HUES48 (cell line): ENCODE data around the gene LMCD1.

Experiments
- H3K27ac ChIP-seq: one replicate; pipeline ENCODE4 v1.7.0; 2013; ENCODE audit warnings: low read depth, low read length, inconsistent platforms
- H3K27me3 ChIP-seq: 2 replicates; pipeline ENCODE4 v1.6.1; 2013; ENCODE audit warnings: mild to moderate bottlenecking, low read length; ENCODE audit not compliant: control insufficient read depth, insufficient read depth
- H3K36me3 ChIP-seq: 2 replicates; pipeline ENCODE4 v1.6.1; 2013; ENCODE audit warnings: low read length; ENCODE audit not compliant: control insufficient read depth, insufficient read depth
- H3K4me1 ChIP-seq: 2 replicates; pipeline ENCODE4 v1.6.1; 2013; ENCODE audit warnings: mild to moderate bottlenecking, low read length; ENCODE audit not compliant: control insufficient read depth, insufficient read depth
- H3K4me3 ChIP-seq: 2 replicates; pipeline ENCODE4 v1.5.1; 2013; ENCODE audit warnings: mild to moderate bottlenecking, low read depth, low read length
- H3K9ac ChIP-seq: 2 replicates; pipeline ENCODE4 v1.6.1; 2013; ENCODE audit warnings: mild to moderate bottlenecking, low read depth, low read length, moderate library complexity
- H3K9me3 ChIP-seq: 2 replicates; pipeline ENCODE4 v1.6.1; 2013; ENCODE audit warnings: low read length; ENCODE audit not compliant: control insufficient read depth, insufficient read depth

Gene LMCD1

DNA sequence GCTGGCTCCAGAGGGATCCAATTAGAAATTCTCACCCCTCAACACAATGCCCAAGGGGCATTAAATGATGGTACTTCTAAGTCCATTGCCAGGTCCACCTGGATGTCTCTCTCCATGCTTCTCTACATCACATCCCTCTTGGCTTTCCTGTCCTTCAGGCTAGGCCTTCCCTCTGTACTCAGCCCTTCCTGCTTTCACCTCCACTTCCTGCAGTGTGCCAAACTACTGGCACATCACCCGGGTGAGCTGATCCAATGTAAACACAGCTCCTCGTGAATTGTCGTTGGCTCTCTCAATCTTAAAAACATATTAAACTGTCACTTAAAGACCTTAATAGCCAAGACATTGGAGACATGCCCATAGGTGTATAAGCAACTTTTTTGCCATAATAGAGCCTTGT is 4.0 kb downstream of the LMCD1 start:
- Histone ChIP-seq H3K9ac (no peak overlapping the region), H3K27ac (no peak overlapping the region), H3K4me1 (peaks cover 30% of the 10 kb centered on the region), H3K27me3 (no peaks in the 10 kb centered on the region), H3K36me3 (no peaks in the 10 kb centered on the region; the same call in 1 of the 2 replicates), H3K9me3 (no peaks in the 10 kb centered on the region), H3K4me3 (no peak overlapping the region)

DNA sequence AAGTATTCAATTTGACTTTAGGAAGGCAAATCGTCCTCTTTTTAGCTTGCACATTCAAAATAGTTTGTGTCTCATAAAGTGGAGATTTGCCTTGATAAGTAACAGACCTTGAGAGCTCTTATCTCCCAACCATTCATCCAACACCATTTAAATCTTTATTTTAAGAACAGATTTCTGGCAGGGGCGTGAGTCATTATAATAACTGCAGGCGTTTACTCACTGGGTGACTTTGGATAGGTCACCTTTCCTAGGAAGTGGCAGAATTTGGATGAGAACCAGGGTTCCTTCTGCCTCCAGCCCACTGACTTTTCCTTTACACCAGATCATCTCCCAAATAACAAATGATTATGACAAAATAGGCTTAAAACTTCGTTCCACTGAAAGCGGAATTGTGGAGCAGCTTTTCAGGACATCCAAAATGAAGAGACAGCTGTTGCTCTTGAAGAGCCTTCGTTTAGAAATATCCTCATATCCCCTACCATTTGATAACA is 5.0 kb downstream of the LMCD1 start:
- H3K9ac ChIP-seq: no peak overlapping the region
- peaks cover 25% of the 10 kb centered on the region for H3K4me1 ChIP-seq
- no peaks in the 10 kb centered on the region; the same call in 1 of the 2 replicates for H3K36me3 ChIP-seq
- no peak overlapping the region for H3K27ac ChIP-seq
- H3K4me3 ChIP-seq: no peak overlapping the region
- no peaks in the 10 kb centered on the region for H3K27me3 ChIP-seq
- no peaks in the 10 kb centered on the region for H3K9me3 ChIP-seq

DNA sequence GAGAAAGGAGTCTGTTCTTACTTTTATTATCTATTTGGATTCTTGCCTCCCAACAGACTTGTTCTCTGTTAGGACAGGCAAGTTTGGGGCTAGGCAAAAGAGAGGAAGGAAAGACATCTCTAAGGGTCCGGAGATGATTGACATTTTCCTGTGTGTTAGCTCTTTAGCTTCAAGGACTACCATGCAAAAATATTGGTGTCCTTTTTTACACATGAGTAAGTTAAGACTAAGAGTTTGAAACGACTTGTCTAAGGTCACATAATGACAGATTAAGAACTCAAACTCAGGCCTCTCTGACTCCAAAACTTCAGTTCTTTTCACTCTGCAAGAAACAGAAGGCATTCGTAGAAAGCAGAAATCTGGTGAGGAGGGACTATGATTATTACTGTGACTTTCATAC is 5.9 kb downstream of the LMCD1 start:
- Histone ChIP-seq H3K4me3 (no peak overlapping the region), H3K9ac (no peak overlapping the region), H3K4me1 (peaks cover 21% of the 10 kb centered on the region), H3K27ac (no peak overlapping the region), H3K27me3 (no peaks in the 10 kb centered on the region), H3K36me3 (peaks cover 7% of the 10 kb centered on the region; the same call in 1 of the 2 replicates), H3K9me3 (no peaks in the 10 kb centered on the region)

DNA sequence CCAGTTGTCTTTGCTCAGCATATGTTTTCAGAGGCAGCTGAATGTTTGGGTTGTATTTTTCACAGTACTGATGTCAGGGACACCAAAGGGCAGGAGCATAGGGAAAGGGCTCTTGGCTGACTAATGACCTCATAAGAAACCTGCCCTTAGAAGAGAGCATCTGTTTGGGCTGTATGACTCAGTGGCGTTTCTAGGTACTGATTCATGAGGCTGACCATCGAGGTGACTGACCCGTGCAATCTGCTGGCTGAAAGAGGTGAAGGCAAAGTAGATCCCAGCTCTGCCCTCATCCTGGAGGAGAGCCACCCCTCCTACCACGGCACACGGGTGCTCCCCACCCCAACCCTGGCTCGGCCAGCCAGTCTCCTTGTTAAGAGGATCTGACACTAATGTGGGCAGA is 8.3 kb downstream of the LMCD1 start:
- no peaks in the 10 kb centered on the region for H3K4me1 ChIP-seq
- no peak overlapping the region for H3K27ac ChIP-seq
- H3K27me3 ChIP-seq: no peaks in the 10 kb centered on the region
- H3K36me3 ChIP-seq: peaks cover 14% of the 10 kb centered on the region
- H3K9me3 ChIP-seq: no peaks in the 10 kb centered on the region
- no peak overlapping the region for H3K9ac ChIP-seq
- no peak overlapping the region for H3K4me3 ChIP-seq

DNA sequence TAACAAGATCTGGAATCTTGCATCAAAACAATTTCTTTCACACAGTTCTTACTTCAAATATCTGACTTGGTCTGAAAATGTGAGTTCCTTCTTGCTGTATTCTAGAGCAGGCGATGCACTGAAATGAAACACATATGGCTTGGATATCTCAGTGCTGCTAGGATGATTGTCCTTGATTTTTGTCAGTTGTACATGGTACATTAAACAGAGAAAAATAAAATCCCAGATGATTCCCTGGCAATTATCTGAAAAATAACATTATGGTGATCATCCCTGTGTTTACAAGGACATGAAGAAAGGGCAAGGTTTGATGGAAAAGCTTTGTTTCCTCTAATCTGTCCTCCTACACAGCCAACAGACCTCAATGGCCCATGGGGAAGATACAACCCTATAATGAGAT is 10.6 kb downstream of the LMCD1 start:
- no peaks in the 10 kb centered on the region for H3K9me3 ChIP-seq
- no peak overlapping the region for H3K4me3 ChIP-seq
- H3K27me3 ChIP-seq: no peaks in the 10 kb centered on the region
- no peak overlapping the region for H3K9ac ChIP-seq
- H3K4me1 ChIP-seq: 0 out of 2 replicates have a peak, but pooled peaks cover under 1% of the 10 kb centered on the region
- H3K36me3 ChIP-seq: peaks cover 14% of the 10 kb centered on the region
- H3K27ac ChIP-seq: no peak overlapping the region

DNA sequence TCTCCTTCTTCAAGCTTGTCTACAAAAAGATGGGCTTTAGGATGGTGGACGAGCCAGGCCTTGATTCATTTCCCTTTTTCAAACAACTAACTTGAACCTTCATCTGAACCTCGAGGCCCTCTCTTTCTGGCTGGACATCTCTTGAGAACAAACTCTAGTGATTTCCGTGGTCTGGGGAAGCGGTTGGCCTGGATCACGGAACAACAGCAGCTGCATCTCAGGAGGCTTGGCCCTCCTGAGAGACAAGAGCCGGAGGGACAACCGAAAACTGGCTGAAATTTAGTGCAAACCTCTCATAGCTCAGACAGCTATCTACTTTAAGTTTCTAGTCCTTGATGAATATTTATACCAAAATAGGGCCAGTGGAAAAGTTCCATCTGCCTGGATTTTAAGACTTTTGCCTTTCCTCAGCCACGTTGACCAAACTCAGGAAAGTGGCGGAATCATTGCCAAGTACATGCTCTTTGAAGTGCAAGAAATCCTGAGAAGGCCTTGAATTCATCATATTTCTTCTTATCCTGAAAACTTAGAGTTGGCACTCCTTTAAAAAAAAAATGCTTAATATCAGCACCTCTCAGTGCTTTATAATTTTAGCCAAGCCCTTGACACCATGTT is 14.5 kb downstream of the LMCD1 start:
- H3K36me3 ChIP-seq: peaks cover 14% of the 10 kb centered on the region
- no peak overlapping the region for H3K9ac ChIP-seq
- no peak overlapping the region for H3K27ac ChIP-seq
- H3K4me3 ChIP-seq: no peak overlapping the region
- H3K9me3 ChIP-seq: no peaks in the 10 kb centered on the region
- H3K27me3 ChIP-seq: no peaks in the 10 kb centered on the region
- peaks cover 24% of the 10 kb centered on the region for H3K4me1 ChIP-seq

DNA sequence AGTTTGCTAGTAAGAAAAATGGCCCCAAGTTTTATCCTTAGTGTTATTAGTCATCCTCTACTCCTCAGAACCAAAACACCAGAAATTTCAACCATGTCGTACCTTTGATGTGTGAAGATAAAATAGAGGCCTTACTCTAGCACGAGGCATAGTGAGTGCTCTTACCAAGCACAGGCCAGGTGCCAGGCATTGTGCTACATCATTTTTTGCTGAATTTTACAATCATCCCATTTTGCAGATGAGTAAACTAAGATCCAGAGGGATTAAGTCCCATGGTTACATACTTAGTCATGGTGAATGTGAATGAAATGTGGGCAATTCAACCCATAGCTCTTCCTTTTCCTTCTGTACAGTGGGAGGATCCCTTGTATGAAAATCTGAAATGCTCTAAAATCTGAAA is 15.2 kb downstream of the LMCD1 start:
- peaks cover 14% of the 10 kb centered on the region for H3K36me3 ChIP-seq
- H3K27me3 ChIP-seq: no peaks in the 10 kb centered on the region
- peaks cover 24% of the 10 kb centered on the region for H3K4me1 ChIP-seq
- no peak overlapping the region for H3K4me3 ChIP-seq
- H3K9ac ChIP-seq: no peak overlapping the region
- H3K9me3 ChIP-seq: no peaks in the 10 kb centered on the region
- H3K27ac ChIP-seq: no peak overlapping the region

DNA sequence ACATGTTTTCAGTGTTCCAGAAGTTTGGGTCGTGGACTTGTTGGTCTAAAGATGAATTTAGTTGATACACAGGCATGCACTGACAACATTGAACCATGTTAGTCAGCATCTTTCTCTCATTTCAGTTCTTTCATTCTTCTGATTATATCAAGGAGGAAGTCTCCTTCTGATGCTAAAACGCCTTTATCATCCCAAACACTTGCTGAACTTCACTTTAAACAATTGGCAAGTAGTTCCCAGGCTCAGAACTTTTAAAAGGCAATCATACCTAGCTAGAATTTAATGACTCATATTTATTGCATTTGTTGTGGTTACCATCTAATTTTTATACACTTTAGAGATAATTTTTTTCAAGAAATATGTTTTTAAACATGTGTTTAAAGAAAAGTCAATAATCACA is 15.9 kb downstream of the LMCD1 start:
- Histone ChIP-seq H3K27me3 (no peaks in the 10 kb centered on the region), H3K4me3 (no peak overlapping the region), H3K27ac (no peak overlapping the region), H3K4me1 (peaks cover 24% of the 10 kb centered on the region), H3K36me3 (peaks cover 8% of the 10 kb centered on the region), H3K9ac (no peak overlapping the region), H3K9me3 (no peaks in the 10 kb centered on the region)

DNA sequence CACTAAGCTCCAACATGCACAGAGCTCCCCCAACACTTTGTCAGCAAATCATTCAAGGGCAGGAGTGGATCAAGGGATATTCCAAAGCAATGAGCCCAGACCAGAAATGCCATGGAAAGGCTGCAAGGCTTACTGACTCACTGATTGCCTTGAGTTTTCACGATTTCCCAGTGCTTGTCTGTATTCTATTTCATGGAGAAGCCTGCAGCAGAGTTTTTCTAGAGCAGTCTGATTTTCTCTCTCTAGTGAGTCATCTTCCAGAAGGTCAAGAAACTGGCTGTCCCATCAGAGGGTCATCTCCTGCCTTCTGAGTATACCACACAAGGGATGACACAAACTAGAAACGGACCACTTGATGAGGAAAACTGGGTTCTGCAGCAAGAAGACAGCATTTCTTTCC is 16.5 kb downstream of the LMCD1 start:
- H3K9me3 ChIP-seq: no peaks in the 10 kb centered on the region
- peaks cover 7% of the 10 kb centered on the region for H3K36me3 ChIP-seq
- no peaks in the 10 kb centered on the region for H3K27me3 ChIP-seq
- peaks cover 24% of the 10 kb centered on the region for H3K4me1 ChIP-seq
- no peak overlapping the region for H3K4me3 ChIP-seq
- no peak overlapping the region for H3K27ac ChIP-seq
- no peak overlapping the region for H3K9ac ChIP-seq

DNA sequence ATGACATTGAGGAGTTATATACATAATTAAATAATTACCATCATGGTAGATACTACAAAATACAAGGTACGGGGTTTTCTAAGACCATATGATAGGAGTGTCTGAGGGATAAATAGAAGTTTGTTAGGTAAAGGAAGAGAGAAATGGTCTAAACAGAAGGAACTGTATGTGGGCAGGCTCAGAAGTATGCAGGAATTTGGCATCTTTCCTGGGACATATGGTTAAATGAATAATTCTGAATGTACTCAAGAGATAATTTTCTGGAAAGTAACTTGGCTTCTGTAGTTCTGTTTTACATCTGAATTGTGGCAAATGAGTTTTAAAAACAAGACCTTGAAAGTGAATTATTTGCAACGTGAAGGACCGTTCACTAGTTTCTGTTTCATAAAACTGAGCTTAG is 17.5 kb downstream of the LMCD1 start:
- H3K27me3 ChIP-seq: no peaks in the 10 kb centered on the region
- H3K36me3 ChIP-seq: peaks cover 2% of the 10 kb centered on the region
- peaks cover 24% of the 10 kb centered on the region for H3K4me1 ChIP-seq
- H3K4me3 ChIP-seq: no peak overlapping the region
- no peak overlapping the region for H3K27ac ChIP-seq
- no peak overlapping the region for H3K9ac ChIP-seq
- H3K9me3 ChIP-seq: no peaks in the 10 kb centered on the region

DNA sequence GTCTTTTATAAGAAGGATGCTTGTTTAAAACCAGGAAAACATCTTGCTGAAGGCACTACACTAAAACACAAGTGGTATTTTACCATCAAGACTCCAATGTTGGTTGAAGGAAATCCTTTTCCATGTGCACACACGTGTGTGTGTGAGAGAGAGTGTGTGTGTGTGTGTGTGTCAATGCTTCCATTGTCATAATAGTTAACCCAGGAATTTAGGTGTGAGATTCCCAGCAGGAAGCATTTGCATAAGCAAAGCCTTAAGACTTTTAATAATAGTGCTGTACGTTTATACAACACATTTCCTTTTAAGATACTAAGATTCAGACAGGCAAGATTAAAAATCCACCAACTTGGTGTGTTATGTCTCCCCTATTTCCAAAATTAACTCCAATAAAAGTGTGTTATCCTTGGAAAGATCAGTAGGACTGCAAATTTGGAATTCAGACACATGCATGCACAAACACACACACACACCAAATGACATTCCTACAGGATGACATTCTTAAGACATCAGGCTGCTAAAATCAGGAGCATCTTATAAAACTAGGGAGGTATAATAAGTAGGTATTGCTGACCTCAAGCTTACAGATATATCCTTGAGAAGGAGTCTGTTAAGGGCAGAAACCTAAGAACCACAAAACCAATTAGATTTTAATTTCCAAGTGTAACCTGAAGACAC is 18.3 kb downstream of the LMCD1 start:
- Histone ChIP-seq H3K9me3 (no peaks in the 10 kb centered on the region), H3K36me3 (no peaks in the 10 kb centered on the region; the same call in 1 of the 2 replicates), H3K4me1 (peaks cover 24% of the 10 kb centered on the region), H3K27ac (peak overlapping the region; percentile 68), H3K9ac (no peak overlapping the region), H3K4me3 (no peak overlapping the region), H3K27me3 (no peaks in the 10 kb centered on the region)
